H1 (cell line): Measurements from ENCODE around the gene PRKCA. TPM values are rescaled to one million over a fixed set of nuclear protein-coding genes. Genes with fewer than 3 reads are reported as not detected.

Experiments
- CBX5 ChIP-seq: fragments of 300-800, 300-1000 bp; sonication (generic); IDR thresholded peaks from 2 replicates; pipeline ENCODE4 v1.7.1; 2016; ENCODE audit warnings: antibody characterized with exemption, low read length, low read depth
- CTBP2 ChIP-seq: IDR thresholded peaks from 2 replicates; pipeline ENCODE4 v1.7.0; 2011; ENCODE audit warnings: borderline replicate concordance, mild to moderate bottlenecking, moderate library complexity, mixed read lengths, low read length; ENCODE audit not compliant: insufficient read depth, insufficient read length
- GTF2F1 ChIP-seq: IDR thresholded peaks from 2 replicates; pipeline ENCODE4 v1.6.1; 2012; ENCODE audit warnings: low read depth, low read length, improper control_type of control experiment, borderline replicate concordance
- HDAC2 ChIP-seq, 2 experiments: fragments of 300-600 bp in 1 of 2; sonication (generic) in 1 of 2; IDR thresholded peaks; 2 replicates each; pipeline ENCODE4 v1.6.1; 2011 to 2012; ENCODE audit warnings: low read depth in 2 of 2, low read length in 2 of 2, mild to moderate bottlenecking in 2 of 2, moderate library complexity in 2 of 2, borderline replicate concordance in 1 of 2, inconsistent platforms in 1 of 2
- HDAC6 ChIP-seq: IDR thresholded peaks from one replicate; pipeline ENCODE4 v1.7.1; 2012; ENCODE audit warnings: low read depth, mild to moderate bottlenecking, inconsistent platforms, low read length, moderate library complexity
- JUN ChIP-seq: IDR thresholded peaks from 2 replicates; pipeline ENCODE4 v1.6.1; 2011; ENCODE audit warnings: low read depth, mild to moderate bottlenecking, improper control_type of control experiment, low read length
- KDM1A ChIP-seq: fragments of 200-600, 300-600 bp; sonication (generic); IDR thresholded peaks from 2 replicates; pipeline ENCODE4 v1.7.1; 2016; ENCODE audit warnings: mild to moderate bottlenecking, low read length, borderline replicate concordance
- POLR2AphosphoS5 ChIP-seq: IDR thresholded peaks from 2 replicates; pipeline ENCODE4 v1.6.1; 2011; ENCODE audit warnings: low read depth, low read length
- polyA plus RNA-seq, 7 experiments: library from polyadenylated mRNA; depleted of rRNA in 3 of 7; stranded (reverse) in 5 of 7; unstranded in 2 of 7; fragments of >200 nt in 5 of 7; fragments of 200-250 nt in 2 of 7; gene quantifications; 1 replicate in 5 of 7; 2 replicates in 1 of 7; 4 replicates in 1 of 7; pipeline versions ENCODE4 v1.2.1 to v1.2.3, GENCODE V29; 2011 to 2013; ENCODE audit warnings: missing spikeins in 2 of 7, mixed read lengths in 2 of 7
- total RNA-seq: library from RNA; stranded (reverse); fragmentation: NEBNext Ultra II Directional; extraction: Animal tissue kit (Norgen Biotek cat#: 25700); gene quantifications from 2 replicates; pipeline ENCODE4 v1.2.1, GENCODE V29; 2021

PRKCA gene
- total and polyA plus RNA-seq, 2 of the 8 experiments (the other 6 are each of a cell fraction or from before 2014, with no cell fraction given): 5.8 to 17.8 TPM

- TF ChIP-seq CTBP2 (no peak), CBX5 (no peak), KDM1A (no peak), GTF2F1 (no peak), POLR2AphosphoS5 (no peak), HDAC2 (IDR thresholded peaks at IDR 0.05; ENCODE audit: borderline replicate concordance in 1 of 2, low read depth in 2 of 2, low read length in 2 of 2) (no peak), JUN (no peak), HDAC6 (no peak)
These were observed 240.6 kb downstream of the PRKCA start (continued) for GRCh38 chr17:66542967-66543520.
